Ovary (tissue), 9 donors: ENCODE measurements around the gene NINL. TPM values are rescaled to one million over a fixed set of nuclear protein-coding genes. Genes with fewer than 3 reads are reported as not detected.

Experiments
- DNase-seq, 5 donors: peaks; one replicate each; pipeline ENCODE4 v3.0.0-alpha.2; 2019 to 2020
- H3K27ac ChIP-seq, 2 donors: fragments of 200-600 bp; one replicate each; pipeline versions ENCODE4 v1.5.1 to v1.8.0; 2019 to 2022
- H3K27me3 ChIP-seq: fragments of 200-600 bp; one replicate; pipeline ENCODE4 v1.8.0; 2022
- H3K36me3 ChIP-seq: fragments of 200-600 bp; sonication (generic); one replicate; pipeline ENCODE4 v1.5.1; 2019
- H3K4me1 ChIP-seq: one replicate; pipeline ENCODE4 v1.8.1; 2013; ENCODE audit warnings: mild to moderate bottlenecking, moderate library complexity; ENCODE audit not compliant: insufficient read depth
- H3K4me3 ChIP-seq: fragments of 200-600 bp; sonication (generic); one replicate; pipeline ENCODE4 v1.5.1; 2017
- H3K9me3 ChIP-seq, 2 donors: fragments of 200-600 bp in 1 of 2; sonication (generic) in 1 of 2; one replicate each; pipeline versions ENCODE4 v1.5.1 to v1.8.1; 2013 to 2019; ENCODE audit warnings: mild to moderate bottlenecking in 1 of 2, moderate library complexity in 1 of 2
- CTCF ChIP-seq, 3 donors: fragments of 450-650 bp in 2 of 3; fragments of 200-600 bp in 1 of 3; IDR thresholded peaks; one replicate each; pipeline versions ENCODE4 v1.5.1 to v1.8.0; 2016 to 2022; ENCODE audit warnings: antibody characterized with exemption in 3 of 3, mild to moderate bottlenecking in 1 of 3
- EP300 ChIP-seq: sonication (generic); formaldehyde crosslinking; IDR thresholded peaks from one replicate; pipeline ENCODE4 v1.6.1; 2017; ENCODE audit warnings: antibody characterized with exemption
- POLR2A ChIP-seq: fragments of 450-650 bp; IDR thresholded peaks from one replicate; pipeline ENCODE4 v1.6.1; 2017; ENCODE audit warnings: antibody characterized with exemption, mild to moderate bottlenecking, moderate library complexity
- WGBS, 3 donors: extraction: QIAGEN DNeasy Blood & Tissue Kit in 1 of 3; methylation state at CpG; one replicate each; pipeline versions ENCODE4 v1.1.5 to v1.1.7; 2013 to 2017; 5-methylcytosine and 5-hydroxymethylcytosine counted together
- intact Hi-C, 4 donors: fragments of 100-400 bp; cut with DNase I; formaldehyde crosslinking; loops; one replicate each; pipeline versions ENCODE4 v1.11.0 to v1.15.1; 2022 to 2023
- polyA plus RNA-seq, 2 donors: library from polyadenylated mRNA; stranded (reverse); fragments of 200-250 nt in 1 of 2; fragments of 350-450 nt in 1 of 2; fragmentation: Illumina TruSeq in 1 of 2; extraction: RNeasy Lipid Tissue Mini Kit (QIAGEN cat#74804) in 1 of 2; gene quantifications; one replicate each; pipeline ENCODE4 v1.2.3, GENCODE V29; 2013 to 2014
- total RNA-seq, 7 donors: library from RNA; depleted of rRNA in 2 of 7; stranded (reverse); fragments of >200 nt in 2 of 7; fragmentation: NEBNext Ultra II Directional in 3 of 7; extraction: Animal tissue kit (Norgen Biotek cat#: 25700) in 3 of 7; gene quantifications; one replicate each; pipeline versions ENCODE4 v1.1.0 to v1.2.4, GENCODE V29; 2016 to 2023
- donor health status: DM: no; HTN: no; CAD: no; lungs with moderate emphysema.
- donor health status: DM: no; HTN: no; CAD: no.
- donor health status: Bipolar disorder and iron deficiency.
- donor health status: DM: yes; HTN: yes; CAD: no.
- donor health status: DM: no; HTN: no; CAD: no.
- donor health status: DM: yes; HTN: yes; CAD: no.

The NINL gene
- total and polyA plus RNA-seq, 9 donors = 10.1 to 33.3 (median 20.3) TPM

- Histone ChIP-seq H3K27ac (no peak overlapping the region), H3K4me1 (no peaks in the 10 kb centered on the region), H3K27me3 (no peaks in the 10 kb centered on the region), H3K9me3 (no peaks in the 10 kb centered on the region), H3K4me3 (no peak overlapping the region), H3K36me3 (no peaks in the 10 kb centered on the region)
- TF ChIP-seq CTCF (IDR thresholded peaks at IDR 0.05) (no peak), EP300 (no peak), POLR2A (no peak)
- WGBS, 3 donors = 91 to 96% (median 92%) methylated on average over 7 of the region's 7 CpGs
- intact Hi-C loops = no loop called here
- DNase-seq = no peak
These were observed 105.2 kb downstream of the NINL start for GRCh38 chr20:25480156-25480555.

GRCh38 chr20:25479638-25480037, 105.7 kb downstream of the NINL start:
- H3K27ac ChIP-seq = no peak overlapping the region
- TF ChIP-seq CTCF (IDR thresholded peaks at IDR 0.05) (no peak), EP300 (no peak), POLR2A (no peak)
- no peaks in the 10 kb centered on the region for H3K4me1 ChIP-seq
- H3K9me3 ChIP-seq = no peaks in the 10 kb centered on the region
- intact Hi-C loops = no loop called here
- H3K4me3 ChIP-seq = no peak overlapping the region
- no peaks in the 10 kb centered on the region for H3K27me3 ChIP-seq
- no peaks in the 10 kb centered on the region for H3K36me3 ChIP-seq
- WGBS, 3 donors = 79 to 84% (median 82%) methylated on average over 4 to 5 of the region's 5 CpGs
- peak in 2 of 5 donors; percentile 17 to 25 for DNase-seq

GRCh38 chr20:25478889-25479568, 106.3 kb downstream of the NINL start:
- TF ChIP-seq CTCF (IDR thresholded peaks at IDR 0.05) (no peak), EP300 (no peak)

GRCh38 chr20:25477014-25477882, 108.1 kb downstream of the NINL start:
- 89 to 91% (median 90%) methylated on average over 28 of the region's 28 CpGs for WGBS, 3 donors
- H3K4me1 ChIP-seq = no peaks in the 10 kb centered on the region
- H3K9me3 ChIP-seq = no peaks in the 10 kb centered on the region
- intact Hi-C loops = no loop called here
- no peaks in the 10 kb centered on the region for H3K36me3 ChIP-seq
- H3K4me3 ChIP-seq = no peak overlapping the region
- DNase-seq = peak in 1 of 5 donors; percentile 16
- TF ChIP-seq CTCF (IDR thresholded peaks at IDR 0.05) (no peak), EP300 (no peak), POLR2A (no peak)
- H3K27me3 ChIP-seq = no peaks in the 10 kb centered on the region
- H3K27ac ChIP-seq = no peak overlapping the region

More at GRCh38 chr20:25478889-25479568, 106.3 kb downstream of the NINL start:
- Histone ChIP-seq H3K4me1 (no peaks in the 10 kb centered on the region), H3K27ac (no peak overlapping the region), H3K4me3 (no peak overlapping the region), H3K9me3 (no peaks in the 10 kb centered on the region), H3K27me3 (no peaks in the 10 kb centered on the region), H3K36me3 (no peaks in the 10 kb centered on the region)
- WGBS, 3 donors = 88 to 90% (median 89%) methylated on average over 24 of the region's 24 CpGs
- DNase-seq = peak in 2 of 5 donors; percentile 9 to 17
- intact Hi-C loops = no loop called here
